Ascending aorta (tissue), 2 donors: ENCODE measurements around the gene HDX. TPM values are rescaled to one million over a fixed set of nuclear protein-coding genes. Genes with fewer than 3 reads are reported as not detected.
"Not testable (repeated sequence)": the region's sequence is repeated elsewhere in the genome, so short reads cannot be mapped to it uniquely, and the experiment has no call there.

Experiments
- DNase-seq, 2 donors: peaks; one replicate each; pipeline ENCODE4 v3.0.0-alpha.2; 2019; ENCODE audit warnings: low spot score in 2 of 2
- H3K27ac ChIP-seq, 2 donors: fragments of 200-600 bp; sonication (generic); one replicate each; pipeline ENCODE4 v1.5.1; 2016 to 2017; ENCODE audit warnings: mild to moderate bottlenecking in 1 of 2
- H3K27me3 ChIP-seq: fragments of 200-600 bp; sonication (generic); one replicate; pipeline ENCODE4 v1.5.1; 2017
- H3K36me3 ChIP-seq, 2 donors: fragments of 200-600 bp; sonication (generic); one replicate each; pipeline ENCODE4 v1.5.1; 2016
- H3K4me1 ChIP-seq, 2 donors: fragments of 200-600 bp; sonication (generic); one replicate each; pipeline ENCODE4 v1.5.1; 2016 to 2017; ENCODE audit warnings: mild to moderate bottlenecking in 1 of 2
- H3K4me3 ChIP-seq, 2 donors: fragments of 200-600 bp; sonication (generic); one replicate each; pipeline ENCODE4 v1.5.1; 2016 to 2017; ENCODE audit warnings: mild to moderate bottlenecking in 1 of 2
- H3K9me3 ChIP-seq, 2 donors: fragments of 200-600 bp; sonication (generic); one replicate each; pipeline ENCODE4 v1.5.1; 2016
- CTCF ChIP-seq, 3 experiments: fragments of 200-600 bp in 2 of 3; fragments of 450-650 bp in 1 of 3; sonication (generic) in 2 of 3; IDR thresholded peaks; one replicate each; pipeline ENCODE4 v1.5.1; 2016 to 2019; ENCODE audit warnings: antibody characterized with exemption in 3 of 3, mild to moderate bottlenecking in 1 of 3, moderate library complexity in 1 of 3
- intact Hi-C: fragments of 100-400 bp; cut with DNase I; formaldehyde crosslinking; loops from one replicate; pipeline ENCODE4 v1.15.1; 2023
- total RNA-seq: library from RNA; depleted of rRNA; stranded (reverse); fragments of >200 nt; gene quantifications from one replicate; pipeline ENCODE4 v1.1.0, GENCODE V29; 2016

The HDX gene
- total RNA-seq, 1 donor from 2014 or later: 5.3 TPM

GRCh38 chrX:84336646-84337045 is 165.6 kb downstream of the HDX start:
- Histone ChIP-seq H3K27me3 (no peaks in the 10 kb centered on the region), H3K36me3 (no peaks in the 10 kb centered on the region), H3K4me3 (no peak overlapping the region), H3K9me3 (no peaks in the 10 kb centered on the region), H3K27ac (no peak overlapping the region), H3K4me1 (no peaks in the 10 kb centered on the region)
- no peak for DNase-seq
- intact Hi-C loops: no loop called here
- TF ChIP-seq CTCF (IDR thresholded peaks at IDR 0.05): no peak

GRCh38 chrX:84335121-84335520 is 167.1 kb downstream of the HDX start:
- intact Hi-C loops: no loop called here
- Histone ChIP-seq H3K36me3 (no peaks in the 10 kb centered on the region), H3K9me3 (no peaks in the 10 kb centered on the region), H3K27ac (no peak overlapping the region), H3K4me3 (no peak overlapping the region), H3K4me1 (no peaks in the 10 kb centered on the region), H3K27me3 (no peaks in the 10 kb centered on the region)
- DNase-seq: no peak
- no peak for TF ChIP-seq CTCF (IDR thresholded peaks at IDR 0.05)

- intact Hi-C loops: no loop called here
- no peak overlapping the region for H3K4me3 ChIP-seq
- no peaks in the 10 kb centered on the region for H3K27me3 ChIP-seq
- no peaks in the 10 kb centered on the region for H3K4me1 ChIP-seq
- H3K9me3 ChIP-seq: no peaks in the 10 kb centered on the region
- no peaks in the 10 kb centered on the region for H3K36me3 ChIP-seq
- no peak for TF ChIP-seq CTCF (IDR thresholded peaks at IDR 0.05)
- no peak overlapping the region for H3K27ac ChIP-seq
- DNase-seq: no peak
These were observed 180.0 kb downstream of the HDX start for GRCh38 chrX:84322083-84322827.

GRCh38 chrX:84320614-84321013 is 181.6 kb downstream of the HDX start:
- intact Hi-C loops: no loop called here
- no peak for DNase-seq
- H3K4me3 ChIP-seq: no peak overlapping the region
- H3K27ac ChIP-seq: no peak overlapping the region
- H3K9me3 ChIP-seq: no peaks in the 10 kb centered on the region
- no peaks in the 10 kb centered on the region for H3K27me3 ChIP-seq
- H3K36me3 ChIP-seq: no peaks in the 10 kb centered on the region
- TF ChIP-seq CTCF (IDR thresholded peaks at IDR 0.05): no peak
- H3K4me1 ChIP-seq: no peaks in the 10 kb centered on the region

GRCh38 chrX:84320023-84320422 is 182.2 kb downstream of the HDX start:
- Histone ChIP-seq H3K27ac (no peak overlapping the region), H3K27me3 (no peaks in the 10 kb centered on the region), H3K4me1 (no peaks in the 10 kb centered on the region), H3K36me3 (no peaks in the 10 kb centered on the region), H3K4me3 (no peak overlapping the region), H3K9me3 (no peaks in the 10 kb centered on the region)
- TF ChIP-seq CTCF (IDR thresholded peaks at IDR 0.05): no peak
- DNase-seq: no peak
- intact Hi-C loops: no loop called here

- H3K36me3 ChIP-seq: no peaks in the 10 kb centered on the region
- no peak for TF ChIP-seq CTCF (IDR thresholded peaks at IDR 0.05)
- intact Hi-C loops: no loop called here
- DNase-seq: no peak
- H3K27ac ChIP-seq: no peak overlapping the region
- peaks cover 0 to 3% of the 10 kb centered on the region in 2 donors for H3K9me3 ChIP-seq
- no peak overlapping the region for H3K4me3 ChIP-seq
- H3K4me1 ChIP-seq: no peaks in the 10 kb centered on the region
- H3K27me3 ChIP-seq: no peaks in the 10 kb centered on the region
These were observed 183.6 kb downstream of the HDX start for GRCh38 chrX:84318661-84319060.

GRCh38 chrX:84315946-84316345 is 186.3 kb downstream of the HDX start:
- H3K27ac ChIP-seq, H3K36me3 ChIP-seq, H3K27me3 ChIP-seq, intact Hi-C loops, DNase-seq, H3K9me3 ChIP-seq, H3K4me1 ChIP-seq, H3K4me3 ChIP-seq: not testable (repeated sequence)
